Stimulated activated naive CD8-positive, alpha-beta T cell treated with anti-CD3 and anti-CD28 coated beads, Interleukin-15, Interleukin-2, amounts not matched to agents 100 ng/mL and 50 ng/mL, for 24 hours (primary cell): ENCODE data around the gene RAB7B.

Source experiments
- H3K27ac Mint-ChIP-seq: one replicate; pipeline ENCODE4 v1.8.0; 2021; ENCODE audit warnings: mild to moderate bottlenecking, mixed read lengths
- H3K27me3 Mint-ChIP-seq: one replicate; pipeline ENCODE4 v1.8.0; 2021; ENCODE audit warnings: mixed read lengths
- H3K36me3 Mint-ChIP-seq: one replicate; pipeline ENCODE4 v1.8.0; 2021; ENCODE audit warnings: low read depth, mixed read lengths
- H3K4me1 Mint-ChIP-seq: one replicate; pipeline ENCODE4 v1.8.0; 2021; ENCODE audit warnings: low read depth, mixed read lengths
- H3K4me3 Mint-ChIP-seq: one replicate; pipeline ENCODE4 v1.8.0; 2021; ENCODE audit warnings: mild to moderate bottlenecking, mixed read lengths
- H3K9me3 Mint-ChIP-seq: one replicate; pipeline ENCODE4 v1.8.0; 2021; ENCODE audit warnings: mixed read lengths

The RAB7B gene

DNA sequence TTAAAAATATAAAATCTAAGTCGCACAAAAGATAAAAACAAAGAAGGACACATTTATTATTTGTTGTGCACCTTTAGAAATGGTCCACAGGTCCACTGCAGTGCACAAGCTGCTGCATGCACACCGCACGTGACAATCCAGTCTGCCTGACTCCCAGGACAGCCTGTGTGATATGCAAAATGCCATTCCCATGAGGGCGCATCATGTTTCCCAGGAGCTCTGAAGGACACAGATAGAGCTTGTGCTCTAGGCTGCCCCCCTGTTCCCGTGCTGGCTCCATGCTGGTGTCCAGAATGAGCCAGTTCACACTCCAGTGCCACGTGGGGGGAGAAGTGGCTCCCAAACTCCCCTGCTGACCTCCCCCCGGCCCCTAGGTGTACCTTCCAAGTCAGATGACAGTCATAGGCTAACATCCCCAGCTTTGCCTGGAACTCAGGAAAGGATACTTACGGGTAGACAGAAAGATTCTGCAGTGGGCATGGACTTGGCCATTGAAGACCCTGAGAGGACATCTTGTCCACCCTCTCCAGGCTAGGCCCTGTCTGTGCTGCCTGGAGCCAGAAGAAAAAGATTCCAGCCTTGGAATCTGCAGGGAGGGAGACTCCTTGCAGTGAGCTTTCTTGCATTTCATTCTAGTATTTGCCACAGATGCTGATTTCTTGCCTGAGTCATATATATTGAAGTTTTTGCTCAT is 26.3 kb downstream of the RAB7B start:
- Mint-ChIP-seq H3K36me3 (no peaks in the 10 kb centered on the region), H3K27ac (no peak overlapping the region), H3K9me3 (peaks cover 17% of the 10 kb centered on the region), H3K4me3 (no peak overlapping the region), H3K27me3 (no peaks in the 10 kb centered on the region), H3K4me1 (no peaks in the 10 kb centered on the region)

DNA sequence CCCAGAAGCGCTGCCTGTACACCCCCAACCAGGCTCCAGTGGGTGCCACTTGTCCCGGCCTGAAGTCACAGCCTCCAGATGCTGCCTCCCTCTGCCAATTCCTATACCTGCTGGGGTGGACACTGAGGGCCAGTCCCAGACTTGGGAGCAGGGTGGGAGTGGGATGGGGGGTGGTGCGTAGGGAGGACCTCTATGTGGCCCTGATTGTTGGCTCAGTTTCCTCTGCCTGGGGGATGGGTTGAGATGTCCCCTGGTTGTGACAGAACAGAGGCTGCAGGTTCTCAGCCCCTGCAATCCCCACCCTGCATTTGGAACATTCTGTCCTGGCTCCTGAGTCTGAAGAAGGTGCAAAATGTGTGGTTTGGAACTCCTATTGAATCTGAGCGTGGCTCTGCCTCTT is 27.2 kb downstream of the RAB7B start:
- Mint-ChIP-seq H3K27ac (no peak overlapping the region), H3K27me3 (no peaks in the 10 kb centered on the region), H3K36me3 (no peaks in the 10 kb centered on the region), H3K9me3 (peaks cover 17% of the 10 kb centered on the region), H3K4me3 (no peak overlapping the region), H3K4me1 (no peaks in the 10 kb centered on the region)

DNA sequence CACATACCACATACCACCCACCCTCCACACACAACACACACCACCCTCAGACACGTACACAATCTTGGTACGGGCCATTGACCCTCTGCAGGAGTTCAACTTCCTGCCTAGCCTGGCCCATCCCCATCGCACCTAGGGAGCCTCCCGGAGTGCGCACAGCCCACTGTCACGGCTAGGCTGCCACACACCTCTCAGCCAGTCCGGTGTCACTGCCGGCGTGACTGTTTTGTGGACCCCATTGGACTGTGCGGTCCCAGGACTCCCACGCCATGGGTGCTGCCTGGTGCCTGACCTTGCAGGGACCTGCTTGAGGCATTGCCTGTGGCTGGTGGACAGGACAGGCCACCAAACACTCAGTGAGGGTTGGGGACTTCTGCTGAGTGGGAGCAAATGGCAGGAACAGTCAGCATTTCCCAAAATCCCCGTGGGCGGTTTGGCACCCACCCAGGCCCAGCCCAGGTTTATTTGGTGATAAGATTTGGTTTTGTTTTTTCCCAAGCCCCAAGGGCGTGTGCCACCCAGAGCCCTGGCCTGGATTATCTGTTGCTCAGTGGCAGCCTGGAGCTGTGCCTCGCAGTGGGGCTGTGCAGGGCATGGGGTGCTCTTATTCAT is 27.7 kb downstream of the RAB7B start:
- Mint-ChIP-seq H3K9me3 (peaks cover 17% of the 10 kb centered on the region), H3K4me3 (no peak overlapping the region), H3K36me3 (no peaks in the 10 kb centered on the region), H3K4me1 (no peaks in the 10 kb centered on the region), H3K27me3 (no peaks in the 10 kb centered on the region), H3K27ac (peak overlapping the region; percentile 31)

DNA sequence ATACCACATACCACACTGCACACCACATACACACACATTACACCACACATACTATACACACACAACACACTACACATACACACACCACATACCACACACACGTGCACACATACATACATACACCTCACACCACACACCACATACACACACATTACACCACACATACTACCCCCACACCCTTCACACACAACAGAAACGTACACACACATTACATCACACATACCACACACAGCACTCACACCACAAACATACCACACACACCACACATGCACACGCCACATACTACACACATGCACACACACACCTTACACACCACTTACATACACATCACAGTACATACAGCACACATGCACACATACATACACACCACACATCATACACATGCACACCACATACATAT is 28.5 kb downstream of the RAB7B start:
- no peaks in the 10 kb centered on the region for H3K4me1 Mint-ChIP-seq
- H3K27me3 Mint-ChIP-seq = no peaks in the 10 kb centered on the region
- H3K36me3 Mint-ChIP-seq = no peaks in the 10 kb centered on the region
- H3K9me3 Mint-ChIP-seq = peaks cover 17% of the 10 kb centered on the region
- H3K27ac Mint-ChIP-seq = peak overlapping the region; percentile 0
- H3K4me3 Mint-ChIP-seq = no peak overlapping the region

DNA sequence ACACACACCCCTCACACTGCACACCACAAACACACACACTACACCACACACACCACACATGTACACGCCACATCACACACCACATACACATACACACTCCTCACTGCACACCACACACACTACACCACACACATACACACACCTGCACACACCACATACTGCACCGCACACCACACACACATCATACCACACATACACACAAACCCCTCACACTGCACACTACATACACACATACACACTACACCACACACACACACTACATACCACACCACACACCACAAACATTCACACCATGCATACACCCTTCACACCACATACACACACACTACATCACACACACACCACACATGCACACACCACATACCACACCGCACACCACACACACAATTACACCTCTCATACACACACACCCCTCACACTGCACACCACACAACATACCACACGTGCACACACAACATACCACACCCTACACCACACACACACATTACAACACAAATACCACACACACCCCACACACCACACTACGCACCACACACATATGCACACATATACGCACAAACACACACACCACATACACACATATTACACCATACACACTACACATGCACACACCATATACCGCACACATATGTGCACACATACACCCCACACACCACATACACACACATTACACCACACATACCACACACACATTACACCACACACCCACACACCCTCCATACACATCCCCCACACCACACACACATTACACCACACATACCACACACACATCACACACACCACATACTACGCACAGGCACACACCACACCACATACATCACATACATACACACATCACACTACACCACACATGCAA is 29.6 kb downstream of the RAB7B start:
- Mint-ChIP-seq H3K27ac (no peak overlapping the region), H3K36me3 (no peaks in the 10 kb centered on the region), H3K9me3 (peaks cover 17% of the 10 kb centered on the region)

DNA sequence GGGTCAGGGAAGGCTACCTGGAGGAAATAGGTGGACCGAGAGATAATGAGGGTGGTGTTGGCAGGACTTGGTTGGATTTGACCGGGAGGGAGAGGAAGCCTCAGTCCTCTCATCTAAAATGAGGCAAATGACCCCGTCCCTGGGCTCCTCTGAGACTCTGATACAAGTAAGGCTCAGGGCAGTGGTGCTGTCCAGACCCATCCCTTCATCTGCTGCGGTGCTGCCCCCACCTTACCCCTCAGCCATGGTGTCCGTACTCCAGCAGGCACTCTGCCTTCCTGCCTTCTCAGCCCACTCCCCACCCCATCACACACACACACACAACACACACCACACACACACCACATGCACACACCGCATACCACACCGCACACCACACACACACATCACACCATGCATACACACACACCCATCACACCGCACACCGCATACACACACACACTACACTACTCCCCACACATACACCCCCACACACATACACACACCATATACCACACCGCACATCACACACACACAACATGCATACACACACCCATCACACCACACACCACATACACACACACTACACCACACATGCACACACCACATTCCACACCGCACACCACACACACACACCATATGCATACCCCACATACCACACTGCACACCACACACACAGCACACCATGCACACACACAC is 30.6 kb downstream of the RAB7B start:
- H3K4me1 Mint-ChIP-seq = no peaks in the 10 kb centered on the region
- H3K27me3 Mint-ChIP-seq = no peaks in the 10 kb centered on the region
- no peak overlapping the region for H3K27ac Mint-ChIP-seq
- peaks cover 17% of the 10 kb centered on the region for H3K9me3 Mint-ChIP-seq
- H3K36me3 Mint-ChIP-seq = no peaks in the 10 kb centered on the region
- H3K4me3 Mint-ChIP-seq = no peak overlapping the region

More for the DNA sequence above, 29.6 kb downstream of the RAB7B start:
- Mint-ChIP-seq H3K4me1 (no peaks in the 10 kb centered on the region), H3K4me3 (no peak overlapping the region), H3K27me3 (no peaks in the 10 kb centered on the region)

DNA sequence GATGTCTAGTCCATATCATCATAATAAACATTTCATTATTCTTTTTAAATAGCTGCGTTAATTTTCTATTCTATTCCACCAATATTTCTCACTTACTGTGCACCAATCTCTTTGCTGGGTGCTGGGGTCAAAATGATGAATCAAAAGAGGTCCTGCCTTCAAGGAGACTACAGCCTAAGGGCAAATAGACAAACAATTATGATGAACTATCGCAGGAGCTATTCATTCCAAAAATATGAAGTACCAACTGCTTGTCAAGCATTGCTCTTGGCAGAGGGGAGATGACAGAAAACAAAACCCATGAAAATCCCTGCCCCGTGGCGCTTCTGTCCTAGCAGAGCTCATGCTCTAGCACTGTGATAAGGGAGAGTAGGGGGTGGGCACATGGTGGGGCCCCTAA is 31.1 kb downstream of the RAB7B start:
- Mint-ChIP-seq H3K36me3 (no peaks in the 10 kb centered on the region), H3K4me3 (no peak overlapping the region), H3K27ac (no peak overlapping the region), H3K27me3 (no peaks in the 10 kb centered on the region), H3K4me1 (no peaks in the 10 kb centered on the region), H3K9me3 (peaks cover 17% of the 10 kb centered on the region)

DNA sequence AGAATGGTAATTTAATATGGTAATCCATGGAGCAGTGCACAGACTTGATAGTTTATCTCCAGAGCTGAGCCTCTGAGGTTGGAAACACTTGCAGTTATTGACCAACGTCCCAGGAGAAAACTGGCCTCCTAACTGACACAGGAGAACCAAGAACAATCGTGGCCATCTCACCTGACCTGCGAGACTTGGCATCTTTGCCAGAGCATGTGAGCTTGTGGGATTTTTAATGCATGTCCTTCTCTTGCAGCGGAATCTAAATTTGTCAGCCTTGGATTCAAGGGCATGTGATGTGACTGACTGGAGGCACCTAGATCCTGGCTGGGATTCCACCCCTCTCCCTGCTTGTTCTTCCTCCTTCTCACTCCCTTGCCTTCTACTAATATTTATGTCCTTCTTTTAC is 32.1 kb downstream of the RAB7B start:
- Mint-ChIP-seq H3K27ac (no peak overlapping the region), H3K4me3 (no peak overlapping the region), H3K27me3 (no peaks in the 10 kb centered on the region), H3K4me1 (no peaks in the 10 kb centered on the region), H3K36me3 (no peaks in the 10 kb centered on the region), H3K9me3 (peaks cover 17% of the 10 kb centered on the region)

DNA sequence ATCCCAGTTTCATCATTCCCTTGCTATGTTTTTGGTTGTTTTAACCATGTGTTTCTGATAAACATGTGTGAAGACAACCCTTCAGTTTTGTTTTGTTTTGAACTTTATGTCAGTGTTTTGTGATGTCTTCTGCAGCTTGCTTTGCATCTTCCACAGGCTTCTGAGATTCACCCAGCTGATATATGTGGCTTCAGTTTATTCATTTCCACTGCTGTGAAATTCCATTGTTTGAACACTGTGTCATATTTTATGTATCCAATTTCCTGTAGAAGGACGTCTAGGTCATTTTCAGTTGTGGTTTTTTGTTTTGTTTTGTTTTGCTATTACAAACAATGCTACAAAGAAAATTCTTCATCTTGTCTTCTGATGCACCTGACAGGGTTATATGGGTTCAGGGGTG is 32.7 kb downstream of the RAB7B start:
- H3K27me3 Mint-ChIP-seq = no peaks in the 10 kb centered on the region
- H3K27ac Mint-ChIP-seq = no peak overlapping the region
- no peaks in the 10 kb centered on the region for H3K36me3 Mint-ChIP-seq
- H3K4me1 Mint-ChIP-seq = no peaks in the 10 kb centered on the region
- H3K4me3 Mint-ChIP-seq = no peak overlapping the region
- peaks cover 17% of the 10 kb centered on the region for H3K9me3 Mint-ChIP-seq

DNA sequence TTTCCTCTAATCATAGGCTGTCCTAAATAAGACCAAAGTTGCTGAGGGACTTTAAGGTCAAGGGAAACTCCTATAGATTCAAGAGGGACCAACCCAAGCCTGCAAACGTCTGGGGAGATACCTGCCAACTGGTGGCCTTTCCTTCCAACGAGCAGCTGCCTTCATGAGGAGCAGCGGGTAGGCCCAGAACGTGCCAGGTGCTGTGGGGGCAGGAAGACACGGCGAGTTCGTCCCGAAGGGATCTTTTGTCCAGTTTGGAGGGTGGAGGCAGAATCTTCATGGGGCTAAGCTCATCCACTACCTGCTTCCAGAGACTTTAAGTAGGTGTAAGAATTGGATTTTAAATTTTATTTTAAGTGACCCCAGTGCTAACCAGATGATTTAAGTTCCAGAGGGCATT is 34.0 kb downstream of the RAB7B start:
- H3K9me3 Mint-ChIP-seq = peaks cover 7% of the 10 kb centered on the region
- no peak overlapping the region for H3K27ac Mint-ChIP-seq
- no peaks in the 10 kb centered on the region for H3K4me1 Mint-ChIP-seq
- H3K27me3 Mint-ChIP-seq = no peaks in the 10 kb centered on the region
- no peak overlapping the region for H3K4me3 Mint-ChIP-seq
- no peaks in the 10 kb centered on the region for H3K36me3 Mint-ChIP-seq

DNA sequence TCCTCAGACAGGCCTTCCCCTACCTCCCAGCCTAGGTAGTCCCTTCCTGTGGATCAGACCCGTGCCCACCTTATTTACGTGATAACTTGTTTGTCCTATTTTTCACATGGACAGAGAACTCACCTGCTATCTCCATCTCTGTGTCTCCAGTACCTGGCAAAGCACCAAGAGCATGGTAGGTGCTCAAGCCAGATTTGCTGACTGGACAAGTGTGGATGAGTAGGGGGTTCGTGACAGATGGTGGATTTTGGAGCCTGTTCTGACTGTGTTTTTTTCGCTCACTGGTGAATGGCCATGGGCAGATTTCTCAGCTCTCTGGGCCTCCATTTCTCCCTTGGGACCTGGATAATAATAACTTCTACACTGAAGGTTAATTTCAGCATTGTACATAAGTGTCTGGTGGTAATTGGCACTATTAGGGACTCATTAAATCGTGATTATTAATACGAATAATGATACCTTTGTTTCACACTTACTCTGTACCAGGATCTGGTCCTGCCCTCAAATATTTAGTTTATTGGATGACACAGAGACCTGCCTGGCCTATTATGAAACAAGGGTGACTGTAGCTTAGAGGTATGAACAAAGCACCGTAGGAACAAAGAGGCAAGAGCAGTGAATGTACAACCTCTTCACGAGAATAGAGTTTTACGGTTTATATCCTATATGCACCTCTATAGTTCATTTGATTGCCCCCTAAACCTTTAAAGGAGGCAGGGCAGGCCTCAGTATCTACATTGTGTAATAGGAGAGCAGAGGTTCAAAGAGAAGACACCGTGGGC is 35.5 kb downstream of the RAB7B start:
- Mint-ChIP-seq H3K27me3 (no peaks in the 10 kb centered on the region), H3K4me3 (no peak overlapping the region), H3K9me3 (no peaks in the 10 kb centered on the region), H3K4me1 (no peaks in the 10 kb centered on the region), H3K27ac (no peak overlapping the region), H3K36me3 (no peaks in the 10 kb centered on the region)

DNA sequence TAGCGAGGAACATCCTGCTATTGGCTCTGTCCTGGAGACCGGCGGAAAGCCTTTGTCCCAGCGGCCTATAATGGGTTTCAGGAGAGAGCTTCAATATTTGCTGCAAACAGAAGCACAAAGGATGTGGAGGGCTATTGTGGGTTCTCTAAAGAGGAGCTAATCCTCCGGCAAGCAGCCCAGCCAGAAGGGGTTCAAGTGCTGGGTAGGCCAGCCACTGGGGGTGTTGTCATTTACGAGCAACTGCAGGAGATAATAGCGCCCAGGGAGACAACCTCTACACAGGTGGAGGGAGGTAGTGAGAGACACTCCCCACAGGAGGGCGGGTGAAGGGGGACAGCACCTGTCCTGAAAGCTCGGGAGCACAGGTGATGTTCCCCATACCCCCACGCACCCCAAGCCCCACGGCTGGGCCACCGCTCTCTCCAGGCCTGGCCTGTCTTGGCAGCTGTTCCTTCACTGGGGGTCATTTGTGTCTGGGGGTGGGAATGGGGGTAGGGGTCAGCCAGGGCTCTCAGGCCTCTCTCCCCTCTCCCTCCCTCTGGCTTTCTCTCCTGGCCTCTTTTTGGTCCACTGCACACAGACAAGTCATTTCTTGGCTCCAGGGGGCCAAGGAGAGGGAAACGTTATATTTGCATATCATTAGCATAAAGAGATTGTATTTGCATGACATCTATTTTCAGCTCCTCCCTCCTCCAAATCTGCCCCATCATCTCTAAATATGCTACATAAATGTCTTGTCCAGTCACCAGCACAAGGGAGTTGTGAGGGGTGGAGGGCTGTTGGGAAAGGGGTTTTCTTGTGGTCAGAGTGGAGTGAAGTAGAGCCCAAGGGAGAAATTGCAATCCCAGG is 37.9 kb downstream of the RAB7B start:
- Mint-ChIP-seq H3K4me3 (no peak overlapping the region), H3K36me3 (no peaks in the 10 kb centered on the region), H3K27ac (no peak overlapping the region), H3K9me3 (no peaks in the 10 kb centered on the region), H3K27me3 (peaks cover 5% of the 10 kb centered on the region), H3K4me1 (peaks cover 4% of the 10 kb centered on the region)

DNA sequence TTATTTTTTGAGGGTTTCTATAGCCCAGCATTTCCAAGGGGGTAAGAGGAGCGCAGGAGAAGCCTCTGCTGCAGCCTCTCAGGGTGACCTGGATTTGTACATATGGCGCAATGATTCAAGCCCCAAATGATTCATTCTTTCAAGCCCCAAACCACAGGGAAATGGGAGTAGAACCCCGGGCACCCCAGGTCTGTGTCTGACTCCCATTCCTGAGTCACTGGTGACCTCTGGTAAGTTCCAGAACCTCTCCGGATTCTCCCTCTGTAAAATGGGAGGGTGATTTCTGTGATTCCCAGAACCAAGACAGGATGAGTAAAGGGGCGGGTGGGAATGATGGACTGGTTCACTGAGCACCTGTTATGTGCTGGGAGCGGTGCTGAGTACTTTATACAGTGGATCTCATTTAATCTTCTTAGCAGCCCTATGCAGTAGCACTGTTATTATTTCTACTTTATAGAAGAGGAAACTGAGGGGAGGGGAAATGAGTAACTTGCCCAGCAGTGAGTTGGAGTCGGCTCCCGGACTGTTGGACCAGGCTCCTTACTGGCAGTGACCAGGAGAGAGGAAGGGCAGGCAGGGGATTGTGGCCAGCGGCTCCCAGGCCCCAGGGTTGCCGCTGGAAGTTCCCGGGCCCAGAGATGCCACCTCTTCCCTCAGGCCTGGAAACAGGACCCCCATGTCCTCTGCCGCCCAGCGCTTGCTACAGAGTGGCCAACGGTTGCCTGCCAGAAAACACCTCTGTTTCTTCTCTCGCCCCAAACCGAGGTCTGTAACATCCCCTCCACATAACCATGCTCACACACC is 39.6 kb downstream of the RAB7B start:
- H3K36me3 Mint-ChIP-seq = no peaks in the 10 kb centered on the region
- peaks cover 11% of the 10 kb centered on the region for H3K27me3 Mint-ChIP-seq
- H3K4me3 Mint-ChIP-seq = no peak overlapping the region
- H3K9me3 Mint-ChIP-seq = no peaks in the 10 kb centered on the region
- no peak overlapping the region for H3K27ac Mint-ChIP-seq
- H3K4me1 Mint-ChIP-seq = peaks cover 4% of the 10 kb centered on the region
